ENCODE results near the gene FAM13A. TPM values are rescaled to one million over a fixed set of nuclear protein-coding genes. Genes with fewer than 3 reads are reported as not detected.

Gene FAM13A
- total and polyA plus RNA-seq, 2 of the 8 experiments (the other 6 are each of a cell fraction or from before 2014, with no cell fraction given): 7.1 to 16.5 TPM

DNA sequence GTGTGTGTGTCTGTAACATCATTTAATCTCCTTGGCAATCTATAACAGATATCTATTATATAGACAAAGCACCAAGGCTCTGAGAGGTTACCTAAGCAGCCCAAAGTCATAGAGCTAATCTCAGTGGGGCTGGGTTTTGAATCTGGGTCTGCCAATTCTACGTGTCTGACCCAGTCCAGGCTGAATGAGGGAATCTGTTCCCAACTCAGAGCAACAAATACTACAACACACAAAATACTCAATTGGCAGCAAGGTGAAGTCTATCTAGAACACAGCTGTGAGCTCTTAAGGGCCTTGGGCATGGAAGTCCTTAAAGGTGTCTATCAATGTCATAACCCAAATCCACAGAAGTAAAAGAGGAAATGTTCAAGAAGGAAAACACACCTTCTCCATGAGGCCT is 311.8 kb downstream of the FAM13A start:
- Histone ChIP-seq H4K5ac (ENCODE audit: insufficient read length, low read depth, low read length) (no peak overlapping the region), H4K91ac (replicated peaks; ENCODE audit: insufficient read length, low read length) (no peak overlapping the region), H2AFZ (ENCODE audit: low read length) (no peak overlapping the region), H4K20me1 (replicated peaks in 1 of 2; ENCODE audit: control insufficient read depth in 1 of 2, insufficient read depth in 2 of 2, low read length in 2 of 2) (no peaks in the 10 kb centered on the region), H2BK12ac (ENCODE audit: low read depth, low read length) (no peak overlapping the region), H3K56ac (replicated peaks; ENCODE audit: insufficient read length, low read depth, low read length) (no peak overlapping the region), H3K79me1 (ENCODE audit: low read depth, low read length) (no peaks in the 10 kb centered on the region), H3K14ac (ENCODE audit: insufficient read length) (no peak overlapping the region), H3K4me1 (replicated peaks in 1 of 4; ENCODE audit: control insufficient read depth in 3 of 4, insufficient read depth in 4 of 4, low read length in 3 of 4) (no peaks in the 10 kb centered on the region; a peak in 1 of 7 replicates), H3K27ac (ENCODE audit: low read depth, low read length) (no peak overlapping the region), H2BK120ac (replicated peaks; ENCODE audit: low read depth, low read length) (no peak overlapping the region), H3K23me2 (ENCODE audit: low read depth, low read length) (no peaks in the 10 kb centered on the region), H3K4ac (replicated peaks; ENCODE audit: insufficient read length, low read depth, low read length) (no peak overlapping the region), H4K8ac (ENCODE audit: extremely low read depth, insufficient read depth, low read length) (no peak overlapping the region), H3K9me3 (ENCODE audit: insufficient read depth in 2 of 2, low read depth in 1 of 2, low read length in 1 of 2) (no peaks in the 10 kb centered on the region), H3K4me3 (ENCODE audit: extremely low read depth in 1 of 4, insufficient read depth in 2 of 4, low read depth in 3 of 4, low read length in 4 of 4) (no peak overlapping the region), H3K79me2 (ENCODE audit: control insufficient read depth in 1 of 2, insufficient read depth in 2 of 2, low read length in 2 of 2) (no peaks in the 10 kb centered on the region), H3K4me2 (ENCODE audit: insufficient read depth in 1 of 2, low read depth in 2 of 2, low read length in 2 of 2) (no peak overlapping the region), H3K36me3 (ENCODE audit: control insufficient read depth in 2 of 4, insufficient read depth in 4 of 4, low read length in 3 of 4) (peaks cover 2 to 26% (median 16%) of the 10 kb centered on the region in 4 experiments; a peak in 6 of 8 replicates), H3K23ac (ENCODE audit: insufficient read length) (no peak overlapping the region), H3K27me3 (replicated peaks in 1 of 4; ENCODE audit: control insufficient read depth in 3 of 4, extremely low read depth in 1 of 4, insufficient read depth in 3 of 4, low read length in 3 of 4) (no peaks in the 10 kb centered on the region), H3K9ac (replicated peaks in 1 of 4; ENCODE audit: extremely low read depth in 1 of 4, low read depth in 3 of 4, low read length in 3 of 4) (no peak overlapping the region), H2BK20ac (ENCODE audit: low read length) (no peak overlapping the region), H2AK5ac (ENCODE audit: low read depth, low read length) (no peak overlapping the region), H3K18ac (ENCODE audit: extremely low read depth, low read length) (no peak overlapping the region), H2BK5ac (ENCODE audit: low read depth, low read length) (no peak overlapping the region), H2BK15ac (ENCODE audit: low read length) (no peak overlapping the region)
- no peak for FAIRE-seq
- 85% methylated on average over 1 of the region's 1 CpG; no CpG with 5 or more reads in 1 of the 2 experiments for WGBS, 2 experiments (ENCODE audit: extremely low coverage in 1 of 2, insufficient coverage in 1 of 2, insufficient read length in 1 of 2, insufficient replicate concordance in 2 of 2, low coverage in 1 of 2, low lambda C conversion rate in 2 of 2, missing lambda C conversion rate in 1 of 2)
- POLR2A ChIA-PET (ENCODE audit: partially characterized antibody): interaction anchor here (0.6 kb wide), 1 partner anchor 47 kb away, joined by 4 read pairs; no protein-coding TSS in a partner anchor
- no peak for DNase-seq (ENCODE audit: low read depth in 1 of 2, low spot score in 2 of 2)
- CTCF ChIA-PET (ENCODE audit: partially characterized antibody): interaction anchor here (0.7 to 0.9 kb wide), 2 partner anchors 57 to 103 kb away, joined by 3 to 4 read pairs; no protein-coding TSS in a partner anchor
- TF ChIP-seq BCL11A (IDR thresholded peaks at IDR 0.05; ENCODE audit: low read depth in 2 of 2, low read length in 2 of 2) (no peak), CTBP2 (IDR thresholded peaks at IDR 0.05; ENCODE audit: borderline replicate concordance, insufficient read depth, insufficient read length, low read length) (no peak), BRCA1 (IDR thresholded peaks at IDR 0.05; ENCODE audit: low read depth, low read length) (no peak), SUZ12 (IDR thresholded peaks at IDR 0.05; ENCODE audit: low read length) (no peak), SAP30 (IDR thresholded peaks at IDR 0.05; ENCODE audit: insufficient read depth, insufficient replicate concordance, low read length) (no peak)
- TF ChIP-seq, protein P1, sequence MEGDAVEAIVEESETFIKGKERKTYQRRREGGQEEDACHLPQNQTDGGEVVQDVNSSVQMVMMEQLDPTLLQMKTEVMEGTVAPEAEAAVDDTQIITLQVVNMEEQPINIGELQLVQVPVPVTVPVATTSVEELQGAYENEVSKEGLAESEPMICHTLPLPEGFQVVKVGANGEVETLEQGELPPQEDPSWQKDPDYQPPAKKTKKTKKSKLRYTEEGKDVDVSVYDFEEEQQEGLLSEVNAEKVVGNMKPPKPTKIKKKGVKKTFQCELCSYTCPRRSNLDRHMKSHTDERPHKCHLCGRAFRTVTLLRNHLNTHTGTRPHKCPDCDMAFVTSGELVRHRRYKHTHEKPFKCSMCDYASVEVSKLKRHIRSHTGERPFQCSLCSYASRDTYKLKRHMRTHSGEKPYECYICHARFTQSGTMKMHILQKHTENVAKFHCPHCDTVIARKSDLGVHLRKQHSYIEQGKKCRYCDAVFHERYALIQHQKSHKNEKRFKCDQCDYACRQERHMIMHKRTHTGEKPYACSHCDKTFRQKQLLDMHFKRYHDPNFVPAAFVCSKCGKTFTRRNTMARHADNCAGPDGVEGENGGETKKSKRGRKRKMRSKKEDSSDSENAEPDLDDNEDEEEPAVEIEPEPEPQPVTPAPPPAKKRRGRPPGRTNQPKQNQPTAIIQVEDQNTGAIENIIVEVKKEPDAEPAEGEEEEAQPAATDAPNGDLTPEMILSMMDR (IDR thresholded peaks at IDR 0.05; ENCODE audit: control extremely low read depth in 1 of 3, insufficient read depth in 1 of 3, low read depth in 1 of 3, low read length in 3 of 3): no peak
- TF ChIP-seq, protein P2, sequence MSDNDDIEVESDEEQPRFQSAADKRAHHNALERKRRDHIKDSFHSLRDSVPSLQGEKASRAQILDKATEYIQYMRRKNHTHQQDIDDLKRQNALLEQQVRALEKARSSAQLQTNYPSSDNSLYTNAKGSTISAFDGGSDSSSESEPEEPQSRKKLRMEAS (IDR thresholded peaks at IDR 0.05): no peak
- TF ChIP-seq, protein P3, sequence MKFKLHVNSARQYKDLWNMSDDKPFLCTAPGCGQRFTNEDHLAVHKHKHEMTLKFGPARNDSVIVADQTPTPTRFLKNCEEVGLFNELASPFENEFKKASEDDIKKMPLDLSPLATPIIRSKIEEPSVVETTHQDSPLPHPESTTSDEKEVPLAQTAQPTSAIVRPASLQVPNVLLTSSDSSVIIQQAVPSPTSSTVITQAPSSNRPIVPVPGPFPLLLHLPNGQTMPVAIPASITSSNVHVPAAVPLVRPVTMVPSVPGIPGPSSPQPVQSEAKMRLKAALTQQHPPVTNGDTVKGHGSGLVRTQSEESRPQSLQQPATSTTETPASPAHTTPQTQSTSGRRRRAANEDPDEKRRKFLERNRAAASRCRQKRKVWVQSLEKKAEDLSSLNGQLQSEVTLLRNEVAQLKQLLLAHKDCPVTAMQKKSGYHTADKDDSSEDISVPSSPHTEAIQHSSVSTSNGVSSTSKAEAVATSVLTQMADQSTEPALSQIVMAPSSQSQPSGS (IDR thresholded peaks at IDR 0.05; ENCODE audit: low read length): no peak

All from H1 (cell line).